Testis (tissue), 2 donors: ENCODE results near the gene ANKRD49.

Experiments
- CTCF ChIP-seq, 3 experiments: fragments of 450-650 bp in 2 of 3; fragments of 200-600 bp in 1 of 3; sonication (generic) in 1 of 3; IDR thresholded peaks; one replicate each; pipeline ENCODE4 v1.5.1; 2016 to 2019; ENCODE audit warnings: antibody characterized with exemption in 3 of 3, mild to moderate bottlenecking in 2 of 3, moderate library complexity in 1 of 3
- POLR2A ChIP-seq: fragments of 450-650 bp; IDR thresholded peaks from one replicate; pipeline ENCODE4 v1.6.1; 2017; ENCODE audit warnings: antibody characterized with exemption, mild to moderate bottlenecking, moderate library complexity

GRCh38 chr11:94528551-94528950 is 34.8 kb downstream of the ANKRD49 start:
- TF ChIP-seq CTCF (IDR thresholded peaks at IDR 0.05) = no peak
- no peak for TF ChIP-seq POLR2A
